Activated CD4-positive, alpha-beta T cell treated with anti-CD3 and anti-CD28 coated beads, Interleukin-2, amount 50 U/mL, for 24 hours (primary cell): ENCODE measurements around the gene RNPS1.
"Not testable (repeated sequence)": the region's sequence is repeated elsewhere in the genome, so short reads cannot be mapped to it uniquely, and the experiment has no call there.

Source experiments
- DNase-seq, 2 donors: peaks; one replicate each; pipeline ENCODE4 v3.0.0-alpha.2; 2020; ENCODE audit warnings: low read depth in 1 of 2, low spot score in 1 of 2

The RNPS1 gene

DNA sequence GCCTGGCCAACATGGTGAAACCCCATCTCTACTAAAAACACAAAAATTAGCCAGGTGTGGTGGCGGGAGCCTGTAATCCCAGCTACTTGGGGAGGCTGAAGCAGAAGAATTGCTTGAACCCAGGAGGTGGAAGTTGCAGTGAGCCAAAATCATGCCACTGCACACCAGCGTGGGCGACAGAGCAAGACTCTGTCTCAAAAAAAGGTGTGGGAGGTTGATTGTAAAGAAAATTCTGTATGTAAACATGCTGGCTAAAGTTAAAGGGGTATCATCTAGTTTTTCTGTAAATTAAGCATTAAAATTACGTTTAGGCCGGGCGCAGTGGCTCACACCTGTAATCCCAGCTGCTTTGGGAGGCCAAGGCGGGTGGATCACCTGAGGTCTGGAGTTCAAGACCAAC, 9.4 kb downstream of the RNPS1 start:
- DNase-seq, result not testable (repeated sequence)

DNA sequence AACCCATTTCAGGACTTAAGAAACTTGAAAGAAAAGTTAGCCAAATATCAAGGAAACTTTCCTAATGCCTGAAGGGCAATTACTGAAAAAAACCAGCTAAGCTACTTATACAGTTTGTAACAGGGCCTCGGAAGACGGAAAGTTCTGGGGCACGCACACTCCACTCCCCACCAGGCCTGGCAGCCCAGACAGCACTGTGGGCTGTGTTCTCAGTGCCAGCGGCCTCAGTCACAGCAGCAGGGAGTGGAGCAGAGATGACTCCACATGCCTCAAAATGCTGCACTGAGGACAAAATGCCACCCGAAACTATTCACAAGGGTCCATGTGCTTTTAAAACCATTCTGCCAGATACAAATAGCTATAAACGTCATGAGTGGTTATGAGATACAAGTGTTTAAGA, 10.2 kb downstream of the RNPS1 start:
- no peak for DNase-seq

DNA sequence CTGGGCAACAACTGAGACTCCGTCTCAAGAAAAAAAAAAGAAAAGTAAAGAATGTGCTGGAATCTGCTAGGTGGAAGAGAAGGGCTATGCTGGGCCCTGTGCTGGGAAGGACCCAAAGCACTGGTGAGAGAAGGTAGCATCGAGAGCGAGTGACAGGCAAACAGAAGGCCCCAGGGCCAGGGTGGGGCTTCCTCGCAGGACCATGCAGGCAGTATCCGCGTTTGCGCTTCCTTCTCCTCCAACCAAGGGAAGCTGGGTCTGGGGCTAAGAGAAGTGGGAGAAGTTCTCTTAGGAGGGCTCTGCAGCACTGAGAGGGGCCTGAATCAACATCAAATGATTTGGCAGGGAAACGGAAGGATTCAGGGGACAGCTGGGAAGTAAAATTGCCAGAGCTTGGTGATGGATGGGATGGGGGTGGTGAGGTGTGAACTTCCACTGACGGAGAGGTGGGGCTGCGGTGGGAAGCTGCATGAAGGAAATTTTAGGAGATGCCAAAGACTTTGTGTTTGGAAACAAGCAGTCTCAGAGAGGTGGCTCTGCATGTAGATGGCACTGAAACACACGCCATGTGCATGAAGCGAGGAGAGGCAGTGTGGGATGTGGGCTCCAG, 11.3 kb downstream of the RNPS1 start:
- DNase-seq, result no peak

DNA sequence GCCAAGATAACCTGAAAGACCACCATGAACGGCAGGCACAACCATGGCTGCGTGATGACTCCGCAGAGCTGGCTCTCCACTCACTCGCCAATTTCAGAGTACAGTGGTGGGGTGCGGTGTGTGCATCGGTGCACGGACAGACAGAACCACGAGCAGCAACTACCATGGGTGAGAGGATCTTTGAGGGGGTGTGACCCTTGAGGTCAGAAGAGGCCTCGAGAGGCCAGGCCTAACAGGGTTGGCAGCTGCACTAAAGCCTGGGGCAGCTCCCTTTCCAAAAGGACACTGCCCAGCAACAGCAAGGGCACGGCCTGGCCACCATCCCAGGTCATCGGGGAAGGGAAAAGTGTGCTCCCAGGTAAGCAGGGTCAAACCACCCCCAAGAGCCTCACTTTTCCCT, 14.6 kb downstream of the RNPS1 start:
- DNase-seq, result no peak

DNA sequence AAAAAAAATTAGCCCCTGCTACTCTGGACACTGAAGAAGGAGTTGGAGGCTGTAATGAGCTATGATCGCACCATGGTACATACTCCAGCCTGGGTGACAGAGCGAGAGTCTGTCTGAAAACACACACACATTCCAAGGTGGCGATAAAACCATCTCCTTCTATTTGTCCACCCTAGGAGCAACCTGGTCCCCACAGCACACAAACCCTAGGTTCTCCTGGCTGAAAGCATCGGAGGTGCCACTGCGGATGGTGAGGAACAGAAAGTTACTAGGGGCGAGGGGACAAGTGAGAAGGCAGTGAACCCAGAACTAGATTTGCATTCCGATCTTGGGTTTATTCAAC, 15.1 kb downstream of the RNPS1 start:
- DNase-seq, result no peak

DNA sequence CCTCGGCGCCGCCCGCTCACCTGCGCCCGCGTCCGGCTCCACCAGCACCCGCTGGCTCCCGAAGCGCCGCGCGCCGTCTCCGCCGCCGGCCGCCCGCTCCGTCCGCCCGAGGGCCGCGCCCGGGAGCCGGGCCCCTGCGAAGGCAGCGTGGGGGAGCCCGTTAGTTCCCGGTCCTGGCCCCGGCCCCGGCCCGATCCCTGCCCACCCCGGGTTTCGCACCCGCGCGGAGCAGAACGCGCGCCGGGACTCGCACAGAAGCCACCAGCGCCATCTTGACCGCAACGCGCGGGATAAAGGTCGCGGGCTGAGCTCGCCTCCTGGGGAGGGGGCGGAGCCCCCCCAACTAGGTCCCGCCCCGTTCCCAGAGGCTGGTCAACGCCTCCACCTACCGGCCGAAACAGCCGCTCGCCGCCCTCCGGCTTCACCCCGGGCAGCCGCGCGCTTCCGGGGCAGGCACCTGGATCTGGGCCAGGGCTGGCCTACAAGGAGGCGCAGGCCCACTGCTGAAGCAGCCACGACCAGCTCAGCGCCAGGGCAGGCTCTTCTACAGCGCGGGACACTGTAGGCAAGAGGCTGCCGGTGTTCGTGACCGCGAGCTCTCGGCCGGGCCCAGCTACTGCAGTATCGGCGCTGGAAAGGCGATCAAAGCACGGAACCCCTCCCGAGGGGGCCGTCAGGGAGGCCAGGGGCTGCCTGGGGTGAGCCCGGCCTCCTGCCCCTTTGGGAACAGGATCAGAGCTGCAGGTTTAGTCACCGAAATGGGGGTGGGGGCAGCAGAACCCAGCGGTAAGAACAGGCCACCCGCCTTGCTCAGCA, 16.4 kb downstream of the RNPS1 start, which contains the start of gene ECI1:
TSS of gene ECI1 (minus strand) at position 292 of the 816 bp plus-strand sequence. CDS start at position 271, 21 bp downstream.
- DNase-seq, result peak; percentile 60 to 68

DNA sequence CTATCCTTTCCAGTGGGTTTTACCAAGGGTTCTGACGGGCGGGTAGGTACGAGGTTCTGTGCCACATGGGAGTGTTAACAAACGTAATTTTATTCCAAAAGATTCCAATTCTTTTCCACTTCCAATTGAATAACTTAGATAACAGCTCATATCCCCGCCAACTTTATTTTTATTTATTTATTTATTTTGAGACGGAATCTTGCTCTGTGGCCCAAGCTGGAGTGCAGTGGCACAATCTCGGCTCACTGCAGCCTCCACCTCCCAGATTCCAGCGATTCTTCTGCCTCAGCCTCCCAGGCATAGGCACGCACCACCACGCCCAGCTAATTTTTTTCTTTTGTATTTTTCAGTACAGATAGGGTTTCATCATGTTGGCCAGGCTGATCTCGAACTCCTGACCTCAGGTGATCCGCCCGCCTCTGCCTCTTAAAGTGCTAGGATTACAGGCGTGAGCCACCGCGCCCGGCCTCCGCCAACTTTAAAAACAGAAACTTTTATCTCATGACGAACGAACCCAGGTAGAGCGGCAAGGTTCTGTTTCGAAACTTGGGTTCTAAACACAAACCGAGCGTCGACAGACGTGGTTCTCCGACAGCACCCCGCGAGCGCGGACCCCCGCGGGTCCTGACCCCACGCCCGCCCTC, 17.2 kb downstream of the RNPS1 start:
- DNase-seq, result peak; percentile 17 to 26

DNA sequence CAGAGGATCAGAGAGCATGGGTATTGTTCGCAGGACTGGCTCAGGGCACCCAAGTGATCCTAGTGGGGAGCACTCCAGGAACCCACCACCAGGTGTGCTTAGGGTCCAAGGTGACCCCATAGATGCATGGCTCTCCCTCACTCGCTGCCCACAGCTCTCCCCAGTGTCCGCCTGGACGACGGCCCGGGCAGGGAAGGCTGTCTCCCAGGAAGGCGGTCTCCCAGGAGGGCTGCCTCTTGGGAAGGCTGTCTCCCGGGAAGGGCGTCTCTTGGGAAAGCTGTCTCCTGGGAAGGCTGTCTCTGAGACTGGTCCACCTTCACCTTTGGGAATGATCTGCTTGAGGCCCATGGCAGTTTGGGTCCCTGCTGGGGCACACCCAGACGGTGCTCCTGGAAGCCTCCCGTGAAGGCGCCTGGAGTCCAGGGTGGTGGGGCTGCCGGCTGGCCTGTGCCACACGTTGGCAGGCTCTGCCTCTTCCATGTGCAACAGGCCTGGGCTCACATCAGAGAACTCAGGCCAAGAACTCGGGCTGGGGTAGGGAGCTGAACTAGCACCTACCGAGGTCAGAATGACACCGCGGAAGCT, 21.5 kb downstream of the RNPS1 start:
- DNase-seq, result no peak

DNA sequence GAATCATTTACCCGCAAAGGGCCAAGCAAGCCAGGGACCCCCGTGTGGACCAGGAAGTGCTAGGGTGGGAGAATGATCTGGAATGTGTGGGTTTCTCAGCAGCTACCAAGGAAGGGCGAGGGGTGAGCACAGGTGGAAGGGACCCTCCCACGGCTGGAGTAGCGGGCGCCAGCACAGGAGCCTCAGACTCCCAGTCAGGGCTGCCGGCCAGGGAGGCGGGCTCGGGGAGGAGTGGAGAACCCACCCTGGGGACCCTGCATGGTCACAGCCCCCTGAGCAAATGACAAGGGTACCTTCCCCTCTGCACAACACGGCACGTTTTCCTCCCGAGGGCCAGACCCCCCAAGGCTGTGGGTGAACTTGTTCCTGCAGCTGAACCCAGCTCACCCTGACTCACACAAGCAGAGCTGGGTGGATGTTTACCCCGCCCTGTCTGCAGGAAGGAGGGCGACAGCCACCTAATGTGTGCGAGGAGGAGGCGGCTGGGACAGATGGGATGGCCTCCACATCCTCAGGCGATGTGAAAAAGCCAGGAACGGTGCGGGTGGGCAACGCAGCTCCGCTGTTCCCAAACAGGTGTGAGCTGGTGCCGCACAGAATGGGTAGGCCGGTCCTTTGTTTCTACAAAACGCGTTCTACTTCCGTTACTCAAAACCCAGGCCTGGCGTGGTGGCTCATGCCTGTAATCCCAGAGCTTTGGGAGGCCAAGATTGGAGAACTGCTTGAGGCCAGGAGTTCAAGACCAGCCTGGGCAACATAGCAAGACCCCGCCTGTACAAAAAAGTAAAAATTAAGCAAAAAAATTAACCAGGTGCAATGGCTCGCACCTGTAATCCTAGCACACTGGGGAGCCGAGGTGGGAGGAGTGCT, 22.8 kb downstream of the RNPS1 start:
- no peak for DNase-seq

DNA sequence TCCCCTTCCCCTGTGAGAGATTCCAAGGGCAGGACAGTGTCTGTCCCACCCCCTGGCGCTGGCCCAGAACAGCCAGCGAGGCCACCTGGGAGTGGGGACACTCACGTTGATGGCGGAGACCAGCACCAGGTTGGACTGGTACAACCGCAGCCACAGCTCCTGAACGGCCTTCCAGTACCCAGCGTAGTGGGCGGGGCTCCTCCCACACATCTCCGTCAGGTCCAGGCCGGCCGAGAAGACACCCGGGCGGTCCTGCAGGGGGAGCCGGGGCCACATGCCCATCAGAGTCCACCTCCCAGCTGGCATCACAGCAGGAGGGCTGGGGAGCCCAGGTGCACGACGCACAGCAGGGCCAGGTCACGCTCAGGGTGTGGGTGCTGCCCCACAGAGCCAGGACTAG, 23.6 kb downstream of the RNPS1 start:
- DNase-seq, result no peak

DNA sequence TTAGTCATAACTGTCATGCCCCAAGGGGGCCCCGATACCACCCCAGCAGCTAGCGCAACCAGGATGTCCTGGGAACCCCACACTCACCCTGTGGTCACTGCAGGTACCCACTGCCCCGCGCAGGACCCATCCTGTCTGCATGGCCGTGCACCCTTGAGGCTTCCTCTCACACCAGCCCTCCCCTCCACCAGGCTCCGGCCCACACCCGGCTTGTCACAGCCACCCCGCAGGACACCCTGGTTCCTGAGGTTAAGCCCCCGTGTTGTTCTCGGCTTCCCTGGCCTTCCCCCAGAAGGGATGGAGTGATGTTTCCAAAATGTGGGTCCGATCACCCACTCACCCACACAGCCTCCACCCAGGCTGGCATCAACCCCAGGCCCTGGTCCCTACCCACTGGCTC, 24.1 kb downstream of the RNPS1 start:
- no peak for DNase-seq

DNA sequence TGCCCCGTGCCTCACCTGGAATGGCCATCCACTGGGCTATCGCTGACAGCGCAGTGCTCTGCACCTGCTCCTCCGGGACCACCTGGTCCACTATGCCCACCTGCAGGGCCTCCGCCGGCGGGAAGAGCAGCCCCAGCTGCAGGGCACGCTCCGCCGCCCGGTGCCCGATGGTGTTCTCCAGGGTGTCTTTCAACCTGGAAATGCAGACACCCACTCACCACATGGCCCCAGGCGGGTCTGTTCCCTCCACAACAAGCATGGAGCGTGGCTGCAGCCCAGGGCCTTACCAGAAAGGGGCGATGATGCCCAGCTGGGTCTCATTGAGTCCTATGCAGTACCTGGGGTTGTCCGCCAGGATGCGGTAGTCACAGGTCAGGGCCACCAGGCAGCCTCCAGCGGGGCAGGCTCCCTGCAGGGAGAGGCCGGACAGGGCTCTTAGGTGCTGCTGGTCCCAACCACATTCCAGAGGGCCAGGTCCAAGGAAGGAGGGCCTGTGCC, 24.8 kb downstream of the RNPS1 start:
- DNase-seq, result no peak

DNA sequence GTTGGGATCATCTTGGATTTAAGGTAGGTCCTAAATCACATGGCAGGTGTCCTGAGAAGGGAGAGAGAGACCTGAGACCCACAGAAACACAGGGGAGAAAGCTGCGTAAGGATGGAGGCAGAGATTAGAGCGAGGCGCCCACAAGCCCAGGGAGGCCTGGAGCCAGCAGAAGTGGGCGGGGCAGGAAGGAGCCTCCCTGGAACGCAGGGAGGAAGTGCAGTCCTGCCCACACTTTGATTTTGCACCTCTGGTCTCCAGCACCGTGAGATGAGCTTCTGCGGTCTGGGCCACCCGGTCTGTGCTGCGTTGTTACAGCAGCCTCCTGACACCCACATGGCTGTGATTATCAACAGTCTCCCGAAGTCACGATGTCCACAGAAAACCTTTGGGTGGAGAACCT, 25.3 kb downstream of the RNPS1 start:
- no peak for DNase-seq

DNA sequence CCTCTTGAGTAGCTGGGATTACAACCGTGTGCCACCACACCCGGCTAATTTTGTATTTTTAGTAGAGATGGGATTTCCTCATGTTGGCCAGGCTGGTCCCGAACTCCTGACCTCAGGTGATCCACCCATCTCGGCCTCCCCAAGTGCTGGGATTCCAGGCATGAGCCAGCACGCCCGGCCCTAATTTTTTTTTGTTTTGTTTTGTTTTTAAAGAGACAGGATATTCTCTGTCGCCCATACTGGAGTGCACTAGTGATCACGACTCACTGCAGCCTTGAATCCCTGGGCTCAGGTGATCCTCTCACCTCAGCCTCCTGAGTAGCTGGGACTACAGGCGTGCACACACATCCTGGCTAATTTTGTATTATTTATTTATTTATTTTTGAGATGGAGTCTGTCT, 27.6 kb downstream of the RNPS1 start:
- not testable (repeated sequence) for DNase-seq

DNA sequence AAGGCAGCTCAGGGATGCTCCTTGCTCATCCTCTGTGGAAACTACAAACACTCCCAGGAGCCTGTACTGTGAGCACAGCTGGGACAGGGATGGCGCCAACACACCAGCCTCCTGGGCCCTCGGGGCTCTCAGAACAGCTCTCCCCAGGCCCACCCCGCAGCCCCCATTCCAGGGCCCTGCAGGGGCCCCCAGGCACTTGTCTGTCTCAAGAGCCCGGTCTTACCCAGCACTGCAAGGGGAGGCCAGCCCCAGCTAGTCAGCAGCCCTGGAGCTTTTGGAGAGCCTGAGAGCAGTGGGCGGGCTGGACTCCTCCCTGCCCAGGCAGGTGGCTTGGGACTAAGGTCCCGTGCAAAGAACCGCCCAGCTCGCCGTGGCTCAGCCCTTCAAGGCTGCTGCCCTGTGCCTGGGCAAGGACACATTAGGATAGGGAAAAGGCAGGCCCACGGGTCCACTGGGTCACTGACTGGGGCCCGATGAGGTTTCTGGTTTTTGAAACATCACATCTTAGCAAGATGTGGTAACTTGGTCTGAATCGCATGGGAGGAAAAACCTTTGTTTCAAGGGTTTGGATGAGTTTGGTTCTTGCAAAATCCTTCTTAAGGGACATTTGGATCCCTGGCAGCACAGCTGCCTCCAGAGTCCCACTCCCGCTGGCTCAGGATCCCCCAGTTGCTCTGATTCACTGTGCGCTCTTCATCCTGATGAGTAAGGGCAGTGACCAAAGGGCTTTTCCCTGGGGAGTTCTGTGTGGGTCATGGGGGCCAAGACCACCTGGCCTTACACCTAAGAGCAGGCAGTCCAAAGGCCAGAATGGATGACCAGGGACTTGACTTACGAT, 28.9 kb downstream of the RNPS1 start:
- DNase-seq, result no peak

DNA sequence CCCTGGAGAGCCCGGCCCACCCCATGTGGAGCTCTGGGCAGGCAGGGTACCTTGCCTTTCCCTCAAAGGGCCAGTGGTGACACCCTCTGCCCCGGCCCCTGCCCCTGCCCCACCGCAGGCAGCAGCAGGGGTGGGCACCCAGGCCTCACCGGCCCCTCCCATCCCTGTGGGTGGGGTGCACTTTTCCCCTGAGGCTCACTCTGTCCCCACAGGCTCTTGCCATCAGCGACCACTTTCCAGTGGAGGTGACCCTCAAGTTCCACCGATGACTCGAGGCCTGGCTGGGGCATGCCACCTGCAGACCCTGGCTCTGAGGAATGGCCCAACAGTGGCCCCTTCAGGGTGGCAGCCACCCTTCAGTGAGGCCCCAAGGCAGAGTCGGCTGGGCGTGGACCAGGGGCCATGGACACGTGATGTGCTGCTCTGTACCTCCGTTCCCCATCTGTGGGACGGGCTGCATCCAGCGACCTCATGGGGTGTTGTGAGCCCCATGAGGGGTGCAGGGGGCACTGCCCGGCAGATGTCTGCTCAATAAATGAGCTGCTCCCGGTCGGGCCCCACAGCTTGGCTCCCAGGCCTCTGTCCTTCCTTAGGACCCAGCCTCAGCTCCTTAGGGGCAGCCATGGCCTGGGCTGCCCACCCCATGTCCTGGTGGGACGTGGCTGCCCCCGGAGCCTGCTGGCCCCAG, 29.6 kb downstream of the RNPS1 start:
- no peak for DNase-seq

DNA sequence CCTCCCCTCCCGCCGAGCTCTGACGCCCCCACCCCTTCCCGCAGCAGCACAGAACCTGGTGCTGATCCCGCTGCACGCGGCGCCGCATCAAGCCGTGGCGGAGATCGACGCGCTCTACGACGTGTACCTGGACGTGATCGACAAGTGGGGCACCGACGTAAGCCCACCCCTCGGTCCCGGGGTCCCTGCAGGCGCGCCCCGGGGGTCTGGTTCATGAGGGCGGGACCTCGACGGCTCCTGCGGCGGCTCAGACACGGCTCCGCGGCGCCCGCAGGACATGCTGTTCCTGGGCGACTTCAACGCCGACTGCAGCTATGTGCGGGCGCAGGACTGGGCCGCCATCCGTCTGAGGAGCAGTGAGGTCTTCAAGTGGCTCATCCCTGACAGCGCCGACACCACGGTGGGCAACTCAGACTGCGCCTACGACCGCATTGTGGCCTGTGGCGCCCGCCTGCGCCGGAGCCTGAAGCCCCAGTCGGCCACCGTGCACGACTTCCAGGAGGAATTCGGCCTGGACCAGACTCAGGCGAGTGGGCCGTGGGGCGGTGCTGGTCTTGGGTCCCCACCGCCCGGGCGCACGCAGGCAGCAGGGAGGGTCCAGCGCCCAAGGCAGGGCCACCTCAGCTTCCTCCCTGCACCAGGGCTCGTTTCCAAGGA, 30.3 kb downstream of the RNPS1 start:
- no peak for DNase-seq

DNA sequence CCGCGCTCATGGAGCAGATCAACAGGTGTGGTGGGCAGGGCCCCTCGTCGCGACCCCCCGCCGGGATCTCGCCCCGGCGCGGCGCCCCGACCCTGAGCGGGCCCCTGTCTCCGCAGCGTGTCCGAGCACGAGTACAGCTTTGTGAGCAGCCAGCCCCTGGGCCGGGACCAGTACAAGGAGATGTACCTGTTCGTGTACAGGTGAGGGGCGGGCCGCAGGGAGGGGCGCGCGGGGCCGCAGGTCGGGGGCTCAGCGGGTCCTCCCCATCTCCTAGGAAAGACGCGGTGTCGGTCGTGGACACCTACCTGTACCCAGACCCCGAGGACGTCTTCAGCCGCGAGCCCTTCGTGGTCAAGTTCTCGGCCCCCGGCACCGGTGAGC, 30.8 kb downstream of the RNPS1 start:
- DNase-seq, result no peak
